Gastrocnemius medialis (tissue), 4 donors: ENCODE measurements around the gene PLCB1. TPM values are rescaled to one million over a fixed set of nuclear protein-coding genes. Genes with fewer than 3 reads are reported as not detected.

Source experiments
- ATAC-seq, 2 donors: fragments of 150-250 bp; one replicate each; pipeline ENCODE4 v1.9.1; 2016
- DNase-seq, 2 donors: peaks; one replicate each; pipeline ENCODE4 v3.0.0-alpha.2; 2019
- H3K27ac ChIP-seq, 4 donors: fragments of 200-600 bp; sonication (generic); 1 replicate in 1 of 4; 2 replicates in 3 of 4; pipeline ENCODE4 v1.5.1; 2016 to 2018; ENCODE audit warnings: mild to moderate bottlenecking in 2 of 4, moderate library complexity in 1 of 4
- H3K27me3 ChIP-seq, 3 donors: fragments of 200-600 bp; sonication (generic) in 2 of 3; 1 replicate in 1 of 3; 2 replicates in 2 of 3; pipeline versions ENCODE4 v1.5.1 to v1.6.0; 2016 to 2019; ENCODE audit warnings: mild to moderate bottlenecking in 1 of 3, moderate library complexity in 1 of 3
- H3K36me3 ChIP-seq, 2 donors: fragments of 200-600 bp; sonication (generic) in 1 of 2; one replicate each; pipeline ENCODE4 v1.5.1; 2017 to 2018
- H3K4me1 ChIP-seq, 2 donors: fragments of 200-600 bp; sonication (generic) in 1 of 2; one replicate each; pipeline ENCODE4 v1.5.1; 2016 to 2017; ENCODE audit warnings: mild to moderate bottlenecking in 2 of 2
- H3K4me3 ChIP-seq, 4 donors: fragments of 200-600 bp; sonication (generic) in 3 of 4; 1 replicate in 1 of 4; 2 replicates in 3 of 4; pipeline ENCODE4 v1.5.1; 2016 to 2019; ENCODE audit warnings: mild to moderate bottlenecking in 2 of 4
- H3K9me3 ChIP-seq, 3 donors: fragments of 200-600 bp; sonication (generic) in 2 of 3; 1 replicate in 1 of 3; 2 replicates in 2 of 3; pipeline ENCODE4 v1.5.1; 2016 to 2019
- CTCF ChIP-seq, 5 experiments: fragments of 450-650 bp in 3 of 5; fragments of 200-600 bp in 2 of 5; sonication (generic) in 2 of 5; IDR thresholded peaks in 4 of 5; conservative IDR thresholded peaks in 1 of 5; 1 replicate in 4 of 5; 2 replicates in 1 of 5; pipeline ENCODE4 v1.5.1; 2016 to 2019; ENCODE audit warnings: antibody characterized with exemption in 5 of 5, mild to moderate bottlenecking in 3 of 5, moderate library complexity in 3 of 5
- POLR2A ChIP-seq, 2 donors: fragments of 450-650 bp; IDR thresholded peaks; one replicate each; pipeline ENCODE4 v1.6.1; 2017; ENCODE audit warnings: antibody characterized with exemption in 2 of 2, mild to moderate bottlenecking in 2 of 2, moderate library complexity in 2 of 2
- in situ Hi-C, 4 donors: fragments of 200-750 bp; cut with MboI; loops; one replicate each; pipeline versions ENCODE4 v1.15.0 to v1.8.0; 2017; ENCODE audit warnings: low sequenced_read_pairs in 4 of 4
- intact Hi-C: fragments of 100-400 bp; cut with DNase I; formaldehyde crosslinking; loops from one replicate; pipeline ENCODE4 v1.15.1; 2023; ENCODE audit warnings: low total_unique reads
- total RNA-seq, 4 donors: library from RNA; depleted of rRNA; stranded (reverse); fragments of >200 nt; gene quantifications; one replicate each; pipeline versions ENCODE4 v1.1.0 to v1.2.3, GENCODE V29; 2016

Gene PLCB1
- total RNA-seq, 4 donors from 2014 or later = 4.1 to 10.0 (median 7.6) TPM

DNA sequence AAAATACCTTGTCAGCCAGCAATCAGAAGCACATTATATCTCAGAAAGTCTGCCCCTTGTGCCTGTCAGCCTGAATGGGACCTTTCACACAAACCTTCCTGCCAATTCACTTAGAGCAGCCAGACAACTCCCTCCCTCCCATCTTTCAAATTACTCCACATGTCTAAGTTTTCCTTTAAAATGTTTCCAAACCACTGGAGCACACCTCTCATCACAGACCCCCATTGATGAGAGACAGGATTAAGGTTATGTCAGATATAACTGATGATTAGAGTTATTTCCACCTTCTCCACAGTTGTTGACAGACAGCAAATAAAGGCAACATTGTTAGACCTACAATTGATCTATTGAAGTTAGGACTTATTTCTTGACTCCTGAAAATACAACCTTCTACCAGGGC, 408.4 kb downstream of the PLCB1 start:
- DNase-seq (no peak), ATAC-seq (no peak)
- in situ Hi-C loops (no loop called here), intact Hi-C loops (no loop called here)
- Histone ChIP-seq H3K27ac (no peak overlapping the region), H3K27me3 (no peaks in the 10 kb centered on the region), H3K9me3 (no peaks in the 10 kb centered on the region), H3K4me1 (no peaks in the 10 kb centered on the region), H3K4me3 (no peak overlapping the region), H3K36me3 (no peaks in the 10 kb centered on the region)
- TF ChIP-seq POLR2A (IDR thresholded peaks at IDR 0.05) (no peak), CTCF (IDR thresholded peaks at IDR 0.05 in 4 of 5, conservative IDR thresholded peaks at IDR 0.05 in 1 of 5) (no peak)

GRCh38 chr20:8542110-8542486, 410.0 kb downstream of the PLCB1 start:
- in situ Hi-C loops (no loop called here), intact Hi-C loops (no loop called here)

DNA sequence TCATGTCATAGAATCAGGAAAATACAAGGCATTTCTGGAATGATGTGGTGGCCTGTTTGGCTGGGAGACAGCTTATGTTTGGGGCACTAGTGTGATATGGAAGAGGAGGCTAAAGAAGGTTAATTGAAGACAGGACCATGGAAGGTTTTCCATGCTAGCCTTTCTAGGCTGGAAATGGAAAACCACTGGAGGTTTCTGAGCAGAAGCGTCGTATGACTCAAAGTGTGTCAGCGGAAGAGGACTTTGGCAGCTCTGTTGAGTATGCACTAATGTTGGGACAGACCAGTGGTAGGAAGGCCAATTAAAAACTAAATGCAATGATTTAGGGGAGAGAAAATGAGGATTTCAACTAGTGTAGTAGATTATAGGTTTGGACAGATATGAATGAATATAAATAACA, 413.1 kb downstream of the PLCB1 start:
- no peaks in the 10 kb centered on the region for H3K9me3 ChIP-seq
- intact Hi-C loops = no loop called here
- TF ChIP-seq CTCF (IDR thresholded peaks at IDR 0.05 in 4 of 5, conservative IDR thresholded peaks at IDR 0.05 in 1 of 5) (no peak), POLR2A (IDR thresholded peaks at IDR 0.05) (no peak)
- no peak overlapping the region for H3K4me3 ChIP-seq
- H3K27ac ChIP-seq = no peak overlapping the region
- ATAC-seq (no peak), DNase-seq (no peak)
- in situ Hi-C loops = no loop called here
- no peaks in the 10 kb centered on the region for H3K36me3 ChIP-seq
- no peaks in the 10 kb centered on the region for H3K4me1 ChIP-seq
- H3K27me3 ChIP-seq = no peaks in the 10 kb centered on the region

More at GRCh38 chr20:8542110-8542486, 410.0 kb downstream of the PLCB1 start:
- no peaks in the 10 kb centered on the region for H3K9me3 ChIP-seq
- H3K4me3 ChIP-seq = no peak overlapping the region
- TF ChIP-seq POLR2A (IDR thresholded peaks at IDR 0.05) (no peak), CTCF (IDR thresholded peaks at IDR 0.05 in 4 of 5, conservative IDR thresholded peaks at IDR 0.05 in 1 of 5) (no peak)
- ATAC-seq (no peak), DNase-seq (no peak)
- H3K27me3 ChIP-seq = no peaks in the 10 kb centered on the region
- no peaks in the 10 kb centered on the region for H3K4me1 ChIP-seq
- peak overlapping the region in 2 of 4 donors; percentile 7 to 35 for H3K27ac ChIP-seq
- no peaks in the 10 kb centered on the region for H3K36me3 ChIP-seq

DNA sequence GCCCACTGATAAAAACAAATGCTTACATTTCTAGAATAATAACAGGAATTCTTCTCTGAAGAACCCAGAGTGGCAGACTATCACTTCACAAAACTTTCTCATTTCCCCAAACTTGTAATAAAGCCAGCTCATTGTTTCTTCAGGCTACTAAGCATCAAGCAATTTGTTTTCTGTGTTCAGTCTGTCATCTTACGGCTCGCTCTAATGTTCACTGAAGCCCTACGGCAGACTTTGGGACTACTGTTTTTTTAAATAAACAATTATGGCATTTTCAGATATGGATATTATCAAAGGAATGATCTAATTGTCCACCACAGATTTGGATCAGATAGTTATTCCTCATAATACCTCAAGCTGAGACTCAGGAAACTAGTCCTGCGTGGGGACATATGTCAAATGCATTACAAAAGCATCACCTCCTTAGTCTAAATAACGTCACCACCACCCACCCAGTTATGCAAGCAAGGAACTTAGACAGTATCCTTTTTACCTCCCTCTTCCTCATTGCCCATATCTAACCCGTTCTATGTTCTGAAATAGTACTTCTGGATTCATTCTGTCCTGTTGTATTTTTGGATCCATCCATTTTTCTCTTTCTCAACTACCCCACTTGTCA, 415.1 kb downstream of the PLCB1 start:
- ATAC-seq (no peak), DNase-seq (no peak)
- intact Hi-C loops (no loop called here), in situ Hi-C loops (no loop called here)
- Histone ChIP-seq H3K4me3 (no peak overlapping the region), H3K27me3 (no peaks in the 10 kb centered on the region), H3K27ac (no peak overlapping the region), H3K36me3 (no peaks in the 10 kb centered on the region), H3K9me3 (no peaks in the 10 kb centered on the region), H3K4me1 (no peaks in the 10 kb centered on the region)
- TF ChIP-seq CTCF (IDR thresholded peaks at IDR 0.05 in 4 of 5, conservative IDR thresholded peaks at IDR 0.05 in 1 of 5) = no peak
- TF ChIP-seq POLR2A (IDR thresholded peaks at IDR 0.05) = no peak
